ENCODE measurements around the gene TXNRD3. TPM values are rescaled to one million over a fixed set of nuclear protein-coding genes. Genes with fewer than 3 reads are reported as not detected.

Gene TXNRD3
- total RNA-seq, 1 donor from 2014 or later, result 7.6 TPM

GRCh38 chr3:126577261-126577660 is 77.7 kb downstream of the TXNRD3 start:
- no peaks in the 10 kb centered on the region for H3K9me3 ChIP-seq (ENCODE audit: insufficient read depth, low read depth, low read length)
- DNase-seq (ENCODE audit: low read depth) (no peak), FAIRE-seq (no peak)
- H3K4me2 ChIP-seq (ENCODE audit: low read length), result no peak overlapping the region
- H3K4me1 ChIP-seq (ENCODE audit: insufficient read depth, low read length), result no peaks in the 10 kb centered on the region
- Mint-ChIP-seq H3K36me3 (ENCODE audit: low read depth, unreplicated experiment) (peaks cover 2% of the 10 kb centered on the region), H3K4me1 (ENCODE audit: low read depth, unreplicated experiment) (no peaks in the 10 kb centered on the region), H3K4me3 (ENCODE audit: unreplicated experiment) (no peak overlapping the region), H3K27ac (ENCODE audit: unreplicated experiment) (no peak overlapping the region), H3K27me3 (ENCODE audit: low read depth, unreplicated experiment) (peaks cover 40% of the 10 kb centered on the region), H3K9me3 (ENCODE audit: unreplicated experiment) (no peaks in the 10 kb centered on the region)
- TF ChIP-seq, protein P1, sequence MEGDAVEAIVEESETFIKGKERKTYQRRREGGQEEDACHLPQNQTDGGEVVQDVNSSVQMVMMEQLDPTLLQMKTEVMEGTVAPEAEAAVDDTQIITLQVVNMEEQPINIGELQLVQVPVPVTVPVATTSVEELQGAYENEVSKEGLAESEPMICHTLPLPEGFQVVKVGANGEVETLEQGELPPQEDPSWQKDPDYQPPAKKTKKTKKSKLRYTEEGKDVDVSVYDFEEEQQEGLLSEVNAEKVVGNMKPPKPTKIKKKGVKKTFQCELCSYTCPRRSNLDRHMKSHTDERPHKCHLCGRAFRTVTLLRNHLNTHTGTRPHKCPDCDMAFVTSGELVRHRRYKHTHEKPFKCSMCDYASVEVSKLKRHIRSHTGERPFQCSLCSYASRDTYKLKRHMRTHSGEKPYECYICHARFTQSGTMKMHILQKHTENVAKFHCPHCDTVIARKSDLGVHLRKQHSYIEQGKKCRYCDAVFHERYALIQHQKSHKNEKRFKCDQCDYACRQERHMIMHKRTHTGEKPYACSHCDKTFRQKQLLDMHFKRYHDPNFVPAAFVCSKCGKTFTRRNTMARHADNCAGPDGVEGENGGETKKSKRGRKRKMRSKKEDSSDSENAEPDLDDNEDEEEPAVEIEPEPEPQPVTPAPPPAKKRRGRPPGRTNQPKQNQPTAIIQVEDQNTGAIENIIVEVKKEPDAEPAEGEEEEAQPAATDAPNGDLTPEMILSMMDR (IDR thresholded peaks at IDR 0.05; ENCODE audit: insufficient read depth, low read depth, low read length), result no peak
- TF ChIP-seq EZH2 (IDR thresholded peaks at IDR 0.05; ENCODE audit: insufficient read depth, low read length), result no peak
- no peak overlapping the region for H3K4me3 ChIP-seq (ENCODE audit: insufficient read depth, low read depth, low read length)
- peaks cover 6% of the 10 kb centered on the region for H3K27me3 ChIP-seq (ENCODE audit: insufficient read depth, low read length)
- H3K9ac ChIP-seq (ENCODE audit: low read length), result no peak overlapping the region
- H3K79me2 ChIP-seq (ENCODE audit: insufficient read depth, low read length), result no peaks in the 10 kb centered on the region
- no peaks in the 10 kb centered on the region for H3K36me3 ChIP-seq (ENCODE audit: insufficient read depth, low read length)
- no peak overlapping the region for H2AFZ ChIP-seq (ENCODE audit: low read depth, low read length)
- no peaks in the 10 kb centered on the region for H4K20me1 ChIP-seq (ENCODE audit: insufficient read depth, low read length)
- no peak overlapping the region for H3K27ac ChIP-seq (ENCODE audit: low read depth, low read length)

DNA sequence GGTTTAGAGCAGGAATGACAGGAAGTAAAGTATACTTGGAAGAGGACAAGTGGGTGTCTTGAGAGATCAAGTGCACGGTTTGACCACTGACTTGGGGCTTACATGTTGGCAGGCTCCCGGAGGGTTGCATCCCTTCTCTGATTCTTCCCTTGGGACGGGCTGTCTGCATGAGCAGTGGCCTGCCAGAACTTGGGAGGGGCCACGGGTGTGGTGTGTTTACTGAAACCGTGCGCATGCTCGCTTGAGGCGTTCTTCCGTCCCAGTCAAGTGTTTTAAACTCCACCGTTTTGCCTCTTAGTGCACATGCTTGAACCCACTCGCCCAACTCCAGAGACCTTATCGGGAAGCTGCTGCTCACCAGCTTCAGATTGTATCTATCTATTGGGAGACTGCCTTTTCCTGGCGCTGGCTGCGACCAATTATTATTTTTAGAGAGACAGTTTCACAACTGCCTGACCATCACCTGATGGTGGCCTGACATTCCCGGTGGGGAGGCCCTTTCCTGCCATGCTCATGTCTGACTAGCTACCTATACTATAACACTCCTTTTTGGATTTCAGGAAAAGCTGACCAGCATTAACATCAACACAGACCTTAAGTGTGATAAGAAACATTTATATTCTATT is 81.3 kb downstream of the TXNRD3 start:
- FAIRE-seq, result no peak
- no peaks in the 10 kb centered on the region for H3K4me1 Mint-ChIP-seq (ENCODE audit: low read depth, unreplicated experiment)

DNA sequence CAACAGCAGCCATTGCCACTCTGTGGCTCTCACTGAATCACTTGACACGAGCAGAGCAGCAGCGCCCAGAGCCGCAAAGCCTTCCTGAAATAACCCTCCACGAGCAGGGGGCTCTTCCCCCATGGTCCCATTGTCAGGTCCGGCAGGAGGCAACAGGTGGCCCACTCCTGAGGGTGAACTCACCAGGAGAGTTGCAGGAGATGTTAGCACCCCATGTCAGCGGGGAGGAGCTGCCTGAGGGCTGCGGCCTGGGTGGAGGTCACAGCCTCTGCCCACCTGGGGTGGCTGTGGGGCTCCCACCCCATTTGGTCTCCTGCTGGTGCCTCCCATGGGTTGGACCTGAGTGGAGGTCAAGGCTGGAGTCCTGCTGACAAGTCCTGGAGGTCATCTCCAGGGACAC is 83.8 kb downstream of the TXNRD3 start:
- Histone ChIP-seq H4K20me1 (ENCODE audit: insufficient read depth, low read length) (no peaks in the 10 kb centered on the region), H3K4me3 (ENCODE audit: insufficient read depth, low read depth, low read length) (no peak overlapping the region), H2AFZ (ENCODE audit: low read depth, low read length) (no peak overlapping the region), H3K4me1 (ENCODE audit: insufficient read depth, low read length) (no peaks in the 10 kb centered on the region), H3K27ac (ENCODE audit: low read depth, low read length) (no peak overlapping the region), H3K9ac (ENCODE audit: low read length) (no peak overlapping the region), H3K9me3 (ENCODE audit: insufficient read depth, low read depth, low read length) (no peaks in the 10 kb centered on the region), H3K27me3 (ENCODE audit: insufficient read depth, low read length) (peaks cover 7% of the 10 kb centered on the region), H3K4me2 (ENCODE audit: low read length) (no peak overlapping the region), H3K36me3 (ENCODE audit: insufficient read depth, low read length) (no peaks in the 10 kb centered on the region), H3K79me2 (ENCODE audit: insufficient read depth, low read length) (no peaks in the 10 kb centered on the region)
- Mint-ChIP-seq H3K36me3 (ENCODE audit: low read depth, unreplicated experiment) (peaks cover 2% of the 10 kb centered on the region), H3K9me3 (ENCODE audit: unreplicated experiment) (peaks cover 2% of the 10 kb centered on the region), H3K27ac (ENCODE audit: unreplicated experiment) (no peak overlapping the region), H3K4me1 (ENCODE audit: low read depth, unreplicated experiment) (no peaks in the 10 kb centered on the region), H3K27me3 (ENCODE audit: low read depth, unreplicated experiment) (peaks cover 30% of the 10 kb centered on the region), H3K4me3 (ENCODE audit: unreplicated experiment) (no peak overlapping the region)
- TF ChIP-seq EZH2 (IDR thresholded peaks at IDR 0.05; ENCODE audit: insufficient read depth, low read length), result no peak
- TF ChIP-seq, protein P1 (IDR thresholded peaks at IDR 0.05; ENCODE audit: insufficient read depth, low read depth, low read length), result no peak
- no peak for DNase-seq (ENCODE audit: low read depth)
- no peak for FAIRE-seq

More for the DNA sequence above, 81.3 kb downstream of the TXNRD3 start:
- TF ChIP-seq EZH2 (IDR thresholded peaks at IDR 0.05; ENCODE audit: insufficient read depth, low read length), result no peak
- TF ChIP-seq, protein P1 (IDR thresholded peaks at IDR 0.05; ENCODE audit: insufficient read depth, low read depth, low read length), result no peak
- H3K27ac ChIP-seq (ENCODE audit: low read depth, low read length), result no peak overlapping the region
- H4K20me1 ChIP-seq (ENCODE audit: insufficient read depth, low read length), result no peaks in the 10 kb centered on the region
- DNase-seq (ENCODE audit: low read depth), result no peak
- Mint-ChIP-seq H3K27ac (ENCODE audit: unreplicated experiment) (no peak overlapping the region), H3K9me3 (ENCODE audit: unreplicated experiment) (peaks cover 2% of the 10 kb centered on the region), H3K27me3 (ENCODE audit: low read depth, unreplicated experiment) (peaks cover 27% of the 10 kb centered on the region), H3K36me3 (ENCODE audit: low read depth, unreplicated experiment) (peaks cover 2% of the 10 kb centered on the region), H3K4me3 (ENCODE audit: unreplicated experiment) (no peak overlapping the region)
- H2AFZ ChIP-seq (ENCODE audit: low read depth, low read length), result no peak overlapping the region
- peaks cover 4% of the 10 kb centered on the region for H3K27me3 ChIP-seq (ENCODE audit: insufficient read depth, low read length)
- H3K9me3 ChIP-seq (ENCODE audit: insufficient read depth, low read depth, low read length), result no peaks in the 10 kb centered on the region
- H3K4me1 ChIP-seq (ENCODE audit: insufficient read depth, low read length), result no peaks in the 10 kb centered on the region
- no peaks in the 10 kb centered on the region for H3K36me3 ChIP-seq (ENCODE audit: insufficient read depth, low read length)
- H3K4me3 ChIP-seq (ENCODE audit: insufficient read depth, low read depth, low read length), result no peak overlapping the region
- H3K79me2 ChIP-seq (ENCODE audit: insufficient read depth, low read length), result no peaks in the 10 kb centered on the region
- no peak overlapping the region for H3K9ac ChIP-seq (ENCODE audit: low read length)
- H3K4me2 ChIP-seq (ENCODE audit: low read length), result no peak overlapping the region
